HEK293 (cell line): ENCODE measurements around the gene DUSP16.

Source experiments
- BCL11A ChIP-seq: fragments of 450-650 bp; formaldehyde crosslinking; IDR thresholded peaks from 2 replicates; pipeline ENCODE4 v1.5.1; 2016; ENCODE audit warnings: low read depth, missing biosample characterization, missing genetic modification characterization
- EGR2 ChIP-seq: fragments of 450-650 bp; formaldehyde crosslinking; IDR thresholded peaks from 2 replicates; pipeline ENCODE4 v1.5.1; 2016; ENCODE audit warnings: low read depth, missing biosample characterization, missing genetic modification characterization
- FEZF1 ChIP-seq: fragments of 450-650 bp; formaldehyde crosslinking; IDR thresholded peaks from 2 replicates; pipeline ENCODE4 v1.5.1; 2016; ENCODE audit warnings: missing biosample characterization, missing genetic modification characterization
- GLI2 ChIP-seq: fragments of 450-650 bp; formaldehyde crosslinking; IDR thresholded peaks from 2 replicates; pipeline ENCODE4; 2017; ENCODE audit warnings: missing biosample characterization, missing genetic modification characterization, low read depth, borderline replicate concordance
- GLI4 ChIP-seq: fragments of 450-650 bp; formaldehyde crosslinking; IDR thresholded peaks from 2 replicates; pipeline ENCODE4 v1.5.1; 2016; ENCODE audit warnings: missing biosample characterization, missing genetic modification characterization
- HOXC10 ChIP-seq: sonication (generic); formaldehyde crosslinking; IDR thresholded peaks from 2 replicates; pipeline ENCODE4 v1.8.1; 2023; ENCODE audit warnings: mild to moderate bottlenecking, missing genetic modification reagents
- HOXD13 ChIP-seq: sonication (generic); formaldehyde crosslinking; IDR thresholded peaks from 2 replicates; pipeline ENCODE4 v1.8.0; 2022; ENCODE audit warnings: missing genetic modification reagents, borderline replicate concordance
- KLF9 ChIP-seq: fragments of 450-650 bp; formaldehyde crosslinking; IDR thresholded peaks from 2 replicates; pipeline ENCODE4 v1.5.1; 2016; ENCODE audit warnings: missing biosample characterization, missing genetic modification characterization, low read depth
- MEIS1 ChIP-seq: sonication (generic); formaldehyde crosslinking; IDR thresholded peaks from 2 replicates; pipeline ENCODE4 v1.8.1; 2022; ENCODE audit warnings: missing genetic modification reagents, mild to moderate bottlenecking, borderline replicate concordance
- OVOL3 ChIP-seq: fragments of 450-650 bp; formaldehyde crosslinking; IDR thresholded peaks from 2 replicates; pipeline ENCODE4 v1.5.1; 2016; ENCODE audit warnings: missing biosample characterization, missing genetic modification characterization
- ZNF121 ChIP-seq: fragments of 450-650 bp; formaldehyde crosslinking; IDR thresholded peaks from 2 replicates; pipeline ENCODE4 v1.5.1; 2016; ENCODE audit warnings: missing biosample characterization, missing genetic modification characterization
- ZNF155 ChIP-seq: fragments of 450-650 bp; formaldehyde crosslinking; IDR thresholded peaks from 2 replicates; pipeline ENCODE4 v1.5.1; 2016; ENCODE audit warnings: missing biosample characterization, missing genetic modification characterization
- ZNF169 ChIP-seq: fragments of 450-650 bp; formaldehyde crosslinking; IDR thresholded peaks from 2 replicates; pipeline ENCODE4 v1.5.1; 2016; ENCODE audit warnings: missing biosample characterization, missing genetic modification characterization
- ZNF211 ChIP-seq: fragments of 450-650 bp; formaldehyde crosslinking; IDR thresholded peaks from 2 replicates; pipeline ENCODE4 v1.5.1; 2016; ENCODE audit warnings: low read depth, missing biosample characterization, missing genetic modification characterization
- ZNF302 ChIP-seq: fragments of 450-650 bp; formaldehyde crosslinking; IDR thresholded peaks from 2 replicates; pipeline ENCODE4 v1.5.1; 2016; ENCODE audit warnings: missing biosample characterization, missing genetic modification characterization, low read depth
- ZNF416 ChIP-seq: fragments of 450-650 bp; formaldehyde crosslinking; IDR thresholded peaks from 2 replicates; pipeline ENCODE4 v1.5.1; 2016; ENCODE audit warnings: missing biosample characterization, missing genetic modification characterization
- ZNF473 ChIP-seq: fragments of 450-650 bp; formaldehyde crosslinking; IDR thresholded peaks from 2 replicates; pipeline ENCODE4 v1.5.1; 2017; ENCODE audit warnings: missing biosample characterization, missing genetic modification characterization
- ZNF585B ChIP-seq: fragments of 450-650 bp; formaldehyde crosslinking; IDR thresholded peaks from 2 replicates; pipeline ENCODE4 v1.5.1; 2016; ENCODE audit warnings: missing biosample characterization, missing genetic modification characterization
- ZNF629 ChIP-seq: fragments of 450-650 bp; formaldehyde crosslinking; IDR thresholded peaks from 2 replicates; pipeline ENCODE4 v1.5.1; 2017; ENCODE audit warnings: missing biosample characterization, missing genetic modification characterization
- ZNF670 ChIP-seq: fragments of 450-650 bp; formaldehyde crosslinking; IDR thresholded peaks from 2 replicates; pipeline ENCODE4 v1.5.1; 2016; ENCODE audit warnings: missing biosample characterization, missing genetic modification characterization, low read depth
- ZNF785 ChIP-seq: fragments of 450-650 bp; formaldehyde crosslinking; IDR thresholded peaks from 2 replicates; pipeline ENCODE4 v1.5.1; 2016; ENCODE audit warnings: missing biosample characterization, missing genetic modification characterization
- ZNF837 ChIP-seq: fragments of 450-650 bp; formaldehyde crosslinking; IDR thresholded peaks from 2 replicates; pipeline ENCODE4 v1.5.1; 2016; ENCODE audit warnings: missing biosample characterization, missing genetic modification characterization
- ZNF843 ChIP-seq: fragments of 450-650 bp; formaldehyde crosslinking; IDR thresholded peaks from 2 replicates; pipeline ENCODE4 v1.5.1; 2016; ENCODE audit warnings: missing biosample characterization, missing genetic modification characterization
- ZXDB ChIP-seq: fragments of 450-650 bp; formaldehyde crosslinking; IDR thresholded peaks from 2 replicates; pipeline ENCODE4 v1.5.1; 2016; ENCODE audit warnings: missing biosample characterization, missing genetic modification characterization
- TF ChIP-seq, protein P1 (sequence below): fragments of 450-650 bp; formaldehyde crosslinking; IDR thresholded peaks from 2 replicates; pipeline ENCODE4 v1.5.1; 2016; ENCODE audit warnings: missing biosample characterization, missing genetic modification characterization
- TF ChIP-seq, protein P2 (sequence below): fragments of 450-650 bp; formaldehyde crosslinking; IDR thresholded peaks from 2 replicates; pipeline ENCODE4 v1.5.1; 2017; ENCODE audit warnings: missing biosample characterization, missing genetic modification characterization
- TF ChIP-seq, protein P3 (sequence below): fragments of 450-650 bp; formaldehyde crosslinking; IDR thresholded peaks from 2 replicates; pipeline ENCODE4 v1.5.1; 2016; ENCODE audit warnings: missing biosample characterization, missing genetic modification characterization, borderline replicate concordance
- TF ChIP-seq, protein P4 (sequence below): fragments of 450-650 bp; formaldehyde crosslinking; IDR thresholded peaks from 2 replicates; pipeline ENCODE4 v1.5.1; 2016; ENCODE audit warnings: missing biosample characterization, missing genetic modification characterization
- TF ChIP-seq, protein P5 (sequence below): fragments of 450-650 bp; IDR thresholded peaks from 2 replicates; pipeline ENCODE4 v1.5.1; 2018; ENCODE audit warnings: missing biosample characterization, mild to moderate bottlenecking, missing genetic modification characterization
- TF ChIP-seq, protein P6 (sequence below): IDR thresholded peaks from 2 replicates; pipeline ENCODE4 v1.6.1; 2011; ENCODE audit warnings: mild to moderate bottlenecking, low read depth, low read length, borderline replicate concordance

The DUSP16 gene

DNA sequence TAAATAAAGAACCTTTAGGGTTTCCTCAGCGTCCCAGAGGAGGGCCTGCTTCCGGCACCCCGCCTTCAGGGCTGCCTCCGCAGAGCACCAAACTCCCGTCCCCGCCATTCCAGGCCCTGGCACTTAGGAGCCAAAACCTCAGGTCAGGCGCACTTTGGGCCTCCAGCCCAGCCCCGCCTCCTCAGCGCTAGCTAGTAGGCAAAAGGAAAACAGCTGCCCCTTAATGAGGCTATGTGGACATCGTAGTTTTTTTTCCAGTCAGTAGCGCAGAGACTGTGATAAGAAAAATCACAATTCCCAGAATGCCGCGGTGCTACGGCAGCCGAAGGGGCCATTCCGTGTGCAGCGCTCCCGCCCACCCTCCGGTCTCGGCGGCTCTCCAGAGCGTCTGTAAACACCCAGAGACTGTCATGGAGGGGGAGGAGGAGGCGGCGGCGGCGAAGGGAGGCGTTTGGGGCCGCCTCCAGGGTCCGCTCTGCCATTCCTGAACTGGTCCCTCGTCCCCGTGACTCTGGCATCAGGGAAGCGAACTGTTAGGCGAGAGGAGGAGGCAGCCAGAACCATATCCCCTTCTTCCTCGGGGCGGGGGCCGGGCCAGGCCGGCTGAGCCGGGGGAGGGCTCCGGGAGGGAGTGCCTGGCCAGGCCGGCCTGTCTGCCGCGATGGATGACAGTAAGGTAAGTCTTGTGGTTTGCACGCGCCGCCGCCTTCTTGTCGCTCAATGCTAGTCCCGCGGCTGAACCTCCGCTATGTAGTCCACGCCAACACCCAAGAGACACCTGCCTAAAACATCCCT is 49.0 kb upstream of the DUSP16 start, which contains the start of gene CREBL2 (continued):
- TF ChIP-seq, protein P1, sequence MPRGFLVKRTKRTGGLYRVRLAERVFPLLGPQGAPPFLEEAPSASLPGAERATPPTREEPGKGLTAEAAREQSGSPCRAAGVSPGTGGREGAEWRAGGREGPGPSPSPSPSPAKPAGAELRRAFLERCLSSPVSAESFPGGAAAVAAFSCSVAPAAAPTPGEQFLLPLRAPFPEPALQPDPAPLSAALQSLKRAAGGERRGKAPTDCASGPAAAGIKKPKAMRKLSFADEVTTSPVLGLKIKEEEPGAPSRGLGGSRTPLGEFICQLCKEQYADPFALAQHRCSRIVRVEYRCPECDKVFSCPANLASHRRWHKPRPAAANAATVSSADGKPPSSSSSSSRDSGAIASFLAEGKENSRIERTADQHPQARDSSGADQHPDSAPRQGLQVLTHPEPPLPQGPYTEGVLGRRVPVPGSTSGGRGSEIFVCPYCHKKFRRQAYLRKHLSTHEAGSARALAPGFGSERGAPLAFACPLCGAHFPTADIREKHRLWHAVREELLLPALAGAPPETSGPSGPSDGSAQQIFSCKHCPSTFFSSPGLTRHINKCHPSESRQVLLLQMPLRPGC, result no peak
- TF ChIP-seq FEZF1 (tag by site-specific recombination) (peak; percentile 63), ZNF843 (tag by site-specific recombination) (peak; percentile 82), EGR2 (tag by site-specific recombination) (peak; percentile 98), ZNF211 (no peak), ZNF629 (tag by site-specific recombination) (peak; percentile 88), BCL11A (no peak; the same call in 1 of the 2 replicates), ZNF837 (tag by site-specific recombination) (no peak), ZNF121 (tag by site-specific recombination) (no peak), HOXC10 (CRISPR knock-in tag) (no peak), ZNF785 (tag by site-specific recombination) (no peak), ZNF302 (tag by site-specific recombination) (no peak), OVOL3 (peak; percentile 12; the same call in 1 of the 2 replicates), ZNF670 (no peak), ZNF585B (no peak), MEIS1 (CRISPR knock-in tag) (no peak), ZNF473 (no peak), HOXD13 (CRISPR knock-in tag) (no peak), ZXDB (peak; percentile 99), GLI2 (tag by site-specific recombination) (no peak), ZNF416 (tag by site-specific recombination) (no peak), GLI4 (tag by site-specific recombination) (no peak), ZNF169 (tag by site-specific recombination) (no peak), ZNF155 (tag by site-specific recombination) (no peak), KLF9 (tag by site-specific recombination) (peak; percentile 95)
- TF ChIP-seq, protein P2, sequence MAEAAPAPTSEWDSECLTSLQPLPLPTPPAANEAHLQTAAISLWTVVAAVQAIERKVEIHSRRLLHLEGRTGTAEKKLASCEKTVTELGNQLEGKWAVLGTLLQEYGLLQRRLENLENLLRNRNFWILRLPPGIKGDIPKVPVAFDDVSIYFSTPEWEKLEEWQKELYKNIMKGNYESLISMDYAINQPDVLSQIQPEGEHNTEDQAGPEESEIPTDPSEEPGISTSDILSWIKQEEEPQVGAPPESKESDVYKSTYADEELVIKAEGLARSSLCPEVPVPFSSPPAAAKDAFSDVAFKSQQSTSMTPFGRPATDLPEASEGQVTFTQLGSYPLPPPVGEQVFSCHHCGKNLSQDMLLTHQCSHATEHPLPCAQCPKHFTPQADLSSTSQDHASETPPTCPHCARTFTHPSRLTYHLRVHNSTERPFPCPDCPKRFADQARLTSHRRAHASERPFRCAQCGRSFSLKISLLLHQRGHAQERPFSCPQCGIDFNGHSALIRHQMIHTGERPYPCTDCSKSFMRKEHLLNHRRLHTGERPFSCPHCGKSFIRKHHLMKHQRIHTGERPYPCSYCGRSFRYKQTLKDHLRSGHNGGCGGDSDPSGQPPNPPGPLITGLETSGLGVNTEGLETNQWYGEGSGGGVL (tag by site-specific recombination), result peak; percentile 82; the same call in 1 of the 2 replicates
- TF ChIP-seq, protein P3, sequence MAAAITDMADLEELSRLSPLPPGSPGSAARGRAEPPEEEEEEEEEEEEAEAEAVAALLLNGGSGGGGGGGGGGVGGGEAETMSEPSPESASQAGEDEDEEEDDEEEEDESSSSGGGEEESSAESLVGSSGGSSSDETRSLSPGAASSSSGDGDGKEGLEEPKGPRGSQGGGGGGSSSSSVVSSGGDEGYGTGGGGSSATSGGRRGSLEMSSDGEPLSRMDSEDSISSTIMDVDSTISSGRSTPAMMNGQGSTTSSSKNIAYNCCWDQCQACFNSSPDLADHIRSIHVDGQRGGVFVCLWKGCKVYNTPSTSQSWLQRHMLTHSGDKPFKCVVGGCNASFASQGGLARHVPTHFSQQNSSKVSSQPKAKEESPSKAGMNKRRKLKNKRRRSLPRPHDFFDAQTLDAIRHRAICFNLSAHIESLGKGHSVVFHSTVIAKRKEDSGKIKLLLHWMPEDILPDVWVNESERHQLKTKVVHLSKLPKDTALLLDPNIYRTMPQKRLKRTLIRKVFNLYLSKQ (tag by site-specific recombination), result no peak
- TF ChIP-seq, protein P4, sequence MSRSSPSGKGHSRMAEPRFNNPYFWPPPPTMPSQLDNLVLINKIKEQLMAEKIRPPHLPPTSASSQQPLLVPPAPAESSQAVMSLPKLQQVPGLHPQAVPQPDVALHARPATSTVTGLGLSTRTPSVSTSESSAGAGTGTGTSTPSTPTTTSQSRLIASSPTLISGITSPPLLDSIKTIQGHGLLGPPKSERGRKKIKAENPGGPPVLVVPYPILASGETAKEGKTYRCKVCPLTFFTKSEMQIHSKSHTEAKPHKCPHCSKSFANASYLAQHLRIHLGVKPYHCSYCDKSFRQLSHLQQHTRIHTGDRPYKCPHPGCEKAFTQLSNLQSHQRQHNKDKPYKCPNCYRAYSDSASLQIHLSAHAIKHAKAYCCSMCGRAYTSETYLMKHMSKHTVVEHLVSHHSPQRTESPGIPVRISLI (tag by site-specific recombination), result peak; percentile 100
- TF ChIP-seq, protein P5, sequence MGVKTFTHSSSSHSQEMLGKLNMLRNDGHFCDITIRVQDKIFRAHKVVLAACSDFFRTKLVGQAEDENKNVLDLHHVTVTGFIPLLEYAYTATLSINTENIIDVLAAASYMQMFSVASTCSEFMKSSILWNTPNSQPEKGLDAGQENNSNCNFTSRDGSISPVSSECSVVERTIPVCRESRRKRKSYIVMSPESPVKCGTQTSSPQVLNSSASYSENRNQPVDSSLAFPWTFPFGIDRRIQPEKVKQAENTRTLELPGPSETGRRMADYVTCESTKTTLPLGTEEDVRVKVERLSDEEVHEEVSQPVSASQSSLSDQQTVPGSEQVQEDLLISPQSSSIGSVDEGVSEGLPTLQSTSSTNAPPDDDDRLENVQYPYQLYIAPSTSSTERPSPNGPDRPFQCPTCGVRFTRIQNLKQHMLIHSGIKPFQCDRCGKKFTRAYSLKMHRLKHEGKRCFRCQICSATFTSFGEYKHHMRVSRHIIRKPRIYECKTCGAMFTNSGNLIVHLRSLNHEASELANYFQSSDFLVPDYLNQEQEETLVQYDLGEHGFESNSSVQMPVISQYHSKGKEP, result peak; percentile 68
- TF ChIP-seq, protein P6, sequence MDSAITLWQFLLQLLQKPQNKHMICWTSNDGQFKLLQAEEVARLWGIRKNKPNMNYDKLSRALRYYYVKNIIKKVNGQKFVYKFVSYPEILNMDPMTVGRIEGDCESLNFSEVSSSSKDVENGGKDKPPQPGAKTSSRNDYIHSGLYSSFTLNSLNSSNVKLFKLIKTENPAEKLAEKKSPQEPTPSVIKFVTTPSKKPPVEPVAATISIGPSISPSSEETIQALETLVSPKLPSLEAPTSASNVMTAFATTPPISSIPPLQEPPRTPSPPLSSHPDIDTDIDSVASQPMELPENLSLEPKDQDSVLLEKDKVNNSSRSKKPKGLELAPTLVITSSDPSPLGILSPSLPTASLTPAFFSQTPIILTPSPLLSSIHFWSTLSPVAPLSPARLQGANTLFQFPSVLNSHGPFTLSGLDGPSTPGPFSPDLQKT, result no peak
